ENCODE data around the gene ASNS. TPM values are rescaled to one million over a fixed set of nuclear protein-coding genes. Genes with fewer than 3 reads are reported as not detected.

Gene ASNS
- total and polyA plus RNA-seq, 2 experiments from 2014 or later, result 45.7 to 69.7 TPM

- H3K27ac ChIP-seq, result no peak overlapping the region
- H3K9me2 ChIP-seq (replicated peaks; ENCODE audit: insufficient read depth), result no peaks in the 10 kb centered on the region
- H3K9me3 ChIP-seq (ENCODE audit: low read depth), result no peaks in the 10 kb centered on the region
- WGBS (ENCODE audit: low lambda C conversion rate, missing lambda C conversion rate), result 46% methylated on average over 3 of the region's 3 CpGs
- H3K4me2 ChIP-seq, result no peak overlapping the region
- peaks cover 21% of the 10 kb centered on the region for H3K79me2 ChIP-seq
- no peaks in the 10 kb centered on the region for H3K27me3 ChIP-seq
- H3K4me3 ChIP-seq, result no peak overlapping the region
- no peak for DNase-seq (ENCODE audit: low spot score)
- H3K4me1 ChIP-seq (ENCODE audit: insufficient read depth), result no peaks in the 10 kb centered on the region
- no peak overlapping the region for H2AFZ ChIP-seq
- H3K36me3 ChIP-seq (replicated peaks; ENCODE audit: insufficient read depth, low read depth), result no peaks in the 10 kb centered on the region
- no peak for TF ChIP-seq EZH2 (IDR thresholded peaks at IDR 0.05; ENCODE audit: borderline replicate concordance)
- TF ChIP-seq, protein P1, sequence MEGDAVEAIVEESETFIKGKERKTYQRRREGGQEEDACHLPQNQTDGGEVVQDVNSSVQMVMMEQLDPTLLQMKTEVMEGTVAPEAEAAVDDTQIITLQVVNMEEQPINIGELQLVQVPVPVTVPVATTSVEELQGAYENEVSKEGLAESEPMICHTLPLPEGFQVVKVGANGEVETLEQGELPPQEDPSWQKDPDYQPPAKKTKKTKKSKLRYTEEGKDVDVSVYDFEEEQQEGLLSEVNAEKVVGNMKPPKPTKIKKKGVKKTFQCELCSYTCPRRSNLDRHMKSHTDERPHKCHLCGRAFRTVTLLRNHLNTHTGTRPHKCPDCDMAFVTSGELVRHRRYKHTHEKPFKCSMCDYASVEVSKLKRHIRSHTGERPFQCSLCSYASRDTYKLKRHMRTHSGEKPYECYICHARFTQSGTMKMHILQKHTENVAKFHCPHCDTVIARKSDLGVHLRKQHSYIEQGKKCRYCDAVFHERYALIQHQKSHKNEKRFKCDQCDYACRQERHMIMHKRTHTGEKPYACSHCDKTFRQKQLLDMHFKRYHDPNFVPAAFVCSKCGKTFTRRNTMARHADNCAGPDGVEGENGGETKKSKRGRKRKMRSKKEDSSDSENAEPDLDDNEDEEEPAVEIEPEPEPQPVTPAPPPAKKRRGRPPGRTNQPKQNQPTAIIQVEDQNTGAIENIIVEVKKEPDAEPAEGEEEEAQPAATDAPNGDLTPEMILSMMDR (IDR thresholded peaks at IDR 0.05; ENCODE audit: poor library complexity), result no peak
- TF ChIP-seq EZH2phosphoT487 (IDR thresholded peaks at IDR 0.05; ENCODE audit: low read depth, severe bottlenecking, unreplicated experiment), result no peak
- H4K20me1 ChIP-seq (ENCODE audit: insufficient read depth, poor library complexity, severe bottlenecking), result no peaks in the 10 kb centered on the region
Measured at GRCh38 chr7:97873606-97874005, 1.4 kb upstream of the ASNS start.

DNA sequence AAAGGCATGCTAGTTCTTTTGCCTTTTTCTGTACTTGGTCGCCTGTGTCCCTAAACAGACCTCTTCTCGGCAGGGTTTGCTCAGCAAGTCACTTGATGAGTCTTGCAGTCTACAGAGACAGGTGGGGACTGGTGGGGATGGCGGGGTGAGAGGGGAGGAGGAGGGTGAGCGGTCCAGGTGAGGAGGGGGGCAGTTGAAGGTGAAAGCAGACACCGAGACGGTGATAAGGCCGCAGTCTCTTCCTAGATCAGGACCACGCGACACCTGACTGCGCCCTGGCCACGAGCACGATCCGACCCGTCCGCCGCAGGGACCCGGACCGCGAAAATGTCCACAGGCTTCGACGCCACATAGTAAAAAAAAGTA is 566 bp downstream of the ASNS start:
- H3K36me3 ChIP-seq (replicated peaks; ENCODE audit: insufficient read depth, low read depth), result no peaks in the 10 kb centered on the region
- H3K9me3 ChIP-seq (ENCODE audit: low read depth), result no peaks in the 10 kb centered on the region
- peak overlapping the region; percentile 91 for H3K4me3 ChIP-seq
- peaks cover 21% of the 10 kb centered on the region for H3K79me2 ChIP-seq
- no peaks in the 10 kb centered on the region for H3K4me1 ChIP-seq (ENCODE audit: insufficient read depth)
- 1% methylated on average over 13 of the region's 21 CpGs for WGBS (ENCODE audit: low lambda C conversion rate, missing lambda C conversion rate)
- no peak for DNase-seq (ENCODE audit: low spot score)
- H3K27ac ChIP-seq, result peak overlapping the region; percentile 77
- H2AFZ ChIP-seq, result peak overlapping the region; percentile 96
- no peaks in the 10 kb centered on the region for H3K9me2 ChIP-seq (replicated peaks; ENCODE audit: insufficient read depth)
- peak overlapping the region; percentile 93 for H3K4me2 ChIP-seq
- no peak for TF ChIP-seq EZH2phosphoT487 (IDR thresholded peaks at IDR 0.05; ENCODE audit: low read depth, severe bottlenecking, unreplicated experiment)
- TF ChIP-seq, protein P1 (IDR thresholded peaks at IDR 0.05; ENCODE audit: poor library complexity), result no peak
- TF ChIP-seq EZH2 (IDR thresholded peaks at IDR 0.05; ENCODE audit: borderline replicate concordance), result no peak
- no peaks in the 10 kb centered on the region for H4K20me1 ChIP-seq (ENCODE audit: insufficient read depth, poor library complexity, severe bottlenecking)
- H3K27me3 ChIP-seq, result no peaks in the 10 kb centered on the region

DNA sequence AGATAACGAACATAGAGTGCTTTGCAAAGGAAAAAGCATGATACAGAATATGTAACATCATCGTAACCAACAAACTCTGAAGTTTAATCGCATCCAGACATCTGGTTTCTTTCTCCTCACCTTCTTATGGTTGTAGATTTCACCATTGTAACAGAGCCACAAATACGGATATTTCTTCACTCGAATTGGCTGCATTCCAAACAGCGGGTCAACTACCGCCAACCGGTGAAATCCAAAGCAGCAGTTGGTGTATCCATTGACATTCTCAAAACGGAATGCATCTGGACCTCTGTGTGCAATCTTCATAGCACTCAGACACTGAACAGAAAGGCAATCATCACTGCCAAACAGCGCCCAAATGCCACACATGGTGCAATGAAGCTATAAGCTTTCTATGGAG is 3.4 kb downstream of the ASNS start:
- WGBS (ENCODE audit: low lambda C conversion rate, missing lambda C conversion rate), result 87% methylated on average over 10 of the region's 10 CpGs
- Histone ChIP-seq H3K9me2 (replicated peaks; ENCODE audit: insufficient read depth) (no peaks in the 10 kb centered on the region), H4K20me1 (ENCODE audit: insufficient read depth, poor library complexity, severe bottlenecking) (no peaks in the 10 kb centered on the region)

More for the DNA sequence above, 3.4 kb downstream of the ASNS start:
- Histone ChIP-seq H3K27ac (no peak overlapping the region), H3K27me3 (no peaks in the 10 kb centered on the region), H3K79me2 (peaks cover 21% of the 10 kb centered on the region), H3K36me3 (replicated peaks; ENCODE audit: insufficient read depth, low read depth) (no peaks in the 10 kb centered on the region), H2AFZ (no peak overlapping the region), H3K4me2 (no peak overlapping the region), H3K4me3 (no peak overlapping the region), H3K4me1 (ENCODE audit: insufficient read depth) (no peaks in the 10 kb centered on the region), H3K9me3 (ENCODE audit: low read depth) (no peaks in the 10 kb centered on the region)
- TF ChIP-seq EZH2 (IDR thresholded peaks at IDR 0.05; ENCODE audit: borderline replicate concordance) (no peak), EZH2phosphoT487 (IDR thresholded peaks at IDR 0.05; ENCODE audit: low read depth, severe bottlenecking, unreplicated experiment) (no peak)
- TF ChIP-seq, protein P1 (IDR thresholded peaks at IDR 0.05; ENCODE audit: poor library complexity), result no peak
- DNase-seq (ENCODE audit: low spot score), result no peak

All from hepatocyte (in vitro differentiated cells).